ENCODE measurements around the gene MCM10.

DNA sequence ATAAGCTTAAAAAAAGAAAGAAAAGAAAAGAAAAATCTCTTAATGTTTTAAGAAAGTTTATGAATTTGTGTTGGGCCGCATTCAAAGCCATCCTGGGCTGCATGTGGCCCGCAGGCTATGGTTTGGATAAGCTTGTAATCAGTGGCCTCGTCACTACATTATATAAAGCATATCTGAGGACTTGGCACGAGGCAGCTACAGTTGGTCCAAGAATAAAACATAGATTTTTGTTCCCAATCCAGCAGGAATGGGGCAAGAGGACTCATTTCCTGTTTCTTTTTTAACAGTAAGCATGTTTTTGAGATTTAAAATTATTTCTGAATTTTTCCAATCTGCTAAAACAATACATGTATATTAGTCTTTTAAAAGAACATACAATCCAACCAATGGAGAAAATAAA lies 28.6 kb downstream of the MCM10 start:
- TF ChIP-seq CTCF (IDR thresholded peaks at IDR 0.05) (no peak), POLR2A (IDR thresholded peaks at IDR 0.05) (no peak), POLR2AphosphoS5 (IDR thresholded peaks at IDR 0.05) (no peak)
